ENCODE results near the gene MED29. TPM values are rescaled to one million over a fixed set of nuclear protein-coding genes. Genes with fewer than 3 reads are reported as not detected.

Gene MED29
- total and polyA plus RNA-seq, 2 of the 13 experiments (the other 11 are each of a cell fraction or from before 2014, with no cell fraction given), result 14.0 to 19.7 TPM

GRCh38 chr19:39341719-39342604 lies 49.2 kb upstream of the MED29 start, which contains the start of gene SAMD4B (continued):
- TF ChIP-seq ZNF407 (CRISPR knock-in tag; IDR thresholded peaks at IDR 0.05; ENCODE audit: not compliant biosample characterization), result no peak
- TF ChIP-seq PHF21A (CRISPR knock-in tag; IDR thresholded peaks at IDR 0.05), result no peak
- no peak for TF ChIP-seq ZNF136 (CRISPR knock-in tag; IDR thresholded peaks at IDR 0.05; ENCODE audit: low read depth)
- TF ChIP-seq ISX (CRISPR knock-in tag; conservative IDR thresholded peaks at IDR 0.05), result no peak
- peak; percentile 94 for TF ChIP-seq GATAD1 (CRISPR knock-in tag; IDR thresholded peaks at IDR 0.05)
- TF ChIP-seq RAD21 (CRISPR knock-in tag; IDR thresholded peaks at IDR 0.05), result peak; percentile 49
- TF ChIP-seq KLF6 (CRISPR knock-in tag; IDR thresholded peaks at IDR 0.05), result peak; percentile 87
- no peak; the same call in 1 of the 2 replicates for TF ChIP-seq MYNN (CRISPR knock-in tag; IDR thresholded peaks at IDR 0.05; ENCODE audit: low read depth)
- no peak for TF ChIP-seq ZXDC (CRISPR knock-in tag; IDR thresholded peaks at IDR 0.05)
- TF ChIP-seq ZNF251 (CRISPR knock-in tag; IDR thresholded peaks at IDR 0.05), result no peak
- TF ChIP-seq NKX3-1 (CRISPR knock-in tag; IDR thresholded peaks at IDR 0.05), result no peak
- TF ChIP-seq THRA (CRISPR knock-in tag; IDR thresholded peaks at IDR 0.05; ENCODE audit: borderline replicate concordance), result peak; percentile 57; the same call in 1 of the 2 replicates
- peak; percentile 32 for TF ChIP-seq HNRNPK (IDR thresholded peaks at IDR 0.05; ENCODE audit: low read depth, low read length, poor library complexity, severe bottlenecking)
- TF ChIP-seq POLR2G (IDR thresholded peaks at IDR 0.05; ENCODE audit: low read depth, low read length), result peak; percentile 96
- peak; percentile 45 for TF ChIP-seq ASH2L (IDR thresholded peaks at IDR 0.05; ENCODE audit: insufficient read length, low read depth, low read length)
- TF ChIP-seq NFE2 (CRISPR knock-in tag; IDR thresholded peaks at IDR 0.05), result no peak
- TF ChIP-seq MAFK (conservative IDR thresholded peaks at IDR 0.05 in 1 of 2, IDR thresholded peaks at IDR 0.05 in 1 of 2; ENCODE audit: low read length in 2 of 2), result no peak

Measured in HepG2 (cell line).